ENCODE results near the gene VPS37B. TPM values are rescaled to one million over a fixed set of nuclear protein-coding genes. Genes with fewer than 3 reads are reported as not detected.

VPS37B gene
- total RNA-seq, 1 donor from 2014 or later: 59.7 TPM

Other genes with a start within 250 kb of the VPS37B start
- 10.4 TPM for gene HCAR2, start 192.8 kb downstream of the VPS37B start, total RNA-seq
- gene HCAR3, start 179.3 kb downstream of the VPS37B start, total RNA-seq: 12.3 TPM
- gene HCAR1, start 165.3 kb downstream of the VPS37B start, total RNA-seq: 16.3 TPM
- gene DENR, start 143.3 kb downstream of the VPS37B start, total RNA-seq: 44.1 TPM
- gene CCDC62, start 121.6 kb downstream of the VPS37B start, total RNA-seq: 0.36 TPM
- 77.4 TPM for gene HIP1R, start 60.7 kb downstream of the VPS37B start, total RNA-seq
- gene ABCB9, start 70.3 kb upstream of the VPS37B start, total RNA-seq: 7.2 TPM
- 24.5 TPM for gene OGFOD2, start 79.1 kb upstream of the VPS37B start, total RNA-seq
- gene ARL6IP4, start 84.6 kb upstream of the VPS37B start, total RNA-seq: 130 TPM

All from ureter (tissue), 1 donor.